H9 (cell line): ENCODE results near the gene PSPN. TPM values are rescaled to one million over a fixed set of nuclear protein-coding genes. Genes with fewer than 3 reads are reported as not detected.

Experiments
- DNase-seq: peaks from one replicate; pipeline ENCODE4 v3.0.0-alpha.2; 2017
- H2AFZ ChIP-seq: one replicate; pipeline ENCODE4 v1.6.1; 2013; ENCODE audit warnings: mild to moderate bottlenecking, low read length, control low read depth, moderate library complexity
- H2AK5ac ChIP-seq: 2 replicates; pipeline ENCODE4 v1.6.1; 2013; ENCODE audit warnings: low read length, control low read depth, mixed read lengths; ENCODE audit not compliant: insufficient read length
- H2BK120ac ChIP-seq: one replicate; pipeline ENCODE4 v1.6.1; 2013; ENCODE audit warnings: low read depth, mild to moderate bottlenecking, low read length, control low read depth, inconsistent platforms; ENCODE audit not compliant: poor library complexity, severe bottlenecking
- H2BK12ac ChIP-seq: 2 replicates; pipeline ENCODE4 v1.6.1; 2013; ENCODE audit warnings: low read length, control low read depth, mixed read lengths, low read depth; ENCODE audit not compliant: insufficient read length
- H2BK15ac ChIP-seq: 2 replicates; pipeline ENCODE4 v1.6.1; 2013; ENCODE audit warnings: low read depth, low read length, control low read depth
- H2BK20ac ChIP-seq: one replicate; pipeline ENCODE4 v1.6.1; 2013; ENCODE audit warnings: low read depth, mild to moderate bottlenecking, low read length, control low read depth, inconsistent platforms; ENCODE audit not compliant: poor library complexity, severe bottlenecking
- H2BK5ac ChIP-seq: 2 replicates; pipeline ENCODE4 v1.6.1; 2013; ENCODE audit warnings: low read length, control low read depth, mixed read lengths; ENCODE audit not compliant: insufficient read length
- H3K14ac ChIP-seq: 2 replicates; pipeline ENCODE4 v1.6.1; 2013; ENCODE audit warnings: low read length, control low read depth; ENCODE audit not compliant: insufficient read depth
- H3K18ac ChIP-seq: 2 replicates; pipeline ENCODE4 v1.6.1; 2013; ENCODE audit warnings: low read depth, mild to moderate bottlenecking, mixed read lengths, low read length, control low read depth; ENCODE audit not compliant: insufficient read length
- H3K23ac ChIP-seq: 2 replicates; pipeline ENCODE4 v1.6.1; 2013; ENCODE audit warnings: low read length, control low read depth, mixed read lengths, low read depth; ENCODE audit not compliant: insufficient read length
- H3K23me2 ChIP-seq: 2 replicates; pipeline ENCODE4 v1.6.1; 2013; ENCODE audit warnings: low read depth, mild to moderate bottlenecking, mixed read lengths, low read length, control low read depth; ENCODE audit not compliant: insufficient read length, poor library complexity, severe bottlenecking
- H3K27ac ChIP-seq: 2 replicates; pipeline ENCODE4 v1.5.1; 2013; ENCODE audit warnings: low read length, control low read depth, mixed read lengths, low read depth; ENCODE audit not compliant: insufficient read length
- H3K27me3 ChIP-seq: 2 replicates; pipeline ENCODE4 v1.6.1; 2013; ENCODE audit warnings: low read length, control low read depth, inconsistent platforms; ENCODE audit not compliant: insufficient read depth
- H3K4ac ChIP-seq: 2 replicates; pipeline ENCODE4 v1.6.1; 2013; ENCODE audit warnings: low read depth, mild to moderate bottlenecking, control low read depth, inconsistent platforms, low read length, moderate library complexity
- H3K4me1 ChIP-seq: 2 replicates; pipeline ENCODE4 v1.6.1; 2013; ENCODE audit warnings: low read length, control low read depth, inconsistent platforms; ENCODE audit not compliant: insufficient read depth
- H3K4me2 ChIP-seq: 2 replicates; pipeline ENCODE4 v1.6.1; 2013; ENCODE audit warnings: low read length, control low read depth, mixed read lengths; ENCODE audit not compliant: insufficient read length, insufficient read depth
- H3K56ac ChIP-seq: 2 replicates; pipeline ENCODE4 v1.6.1; 2013; ENCODE audit warnings: low read depth, mild to moderate bottlenecking, mixed read lengths, low read length, control low read depth; ENCODE audit not compliant: insufficient read length
- H3K79me1 ChIP-seq: 2 replicates; pipeline ENCODE4 v1.6.1; 2013; ENCODE audit warnings: low read depth, mild to moderate bottlenecking, moderate library complexity, low read length, control low read depth, inconsistent platforms; ENCODE audit not compliant: insufficient read depth, poor library complexity, severe bottlenecking
- H3K79me2 ChIP-seq: 2 replicates; pipeline ENCODE4 v1.6.1; 2013; ENCODE audit warnings: low read length, control low read depth, inconsistent platforms; ENCODE audit not compliant: insufficient read depth
- H3K9ac ChIP-seq: 2 replicates; pipeline ENCODE4 v1.6.1; 2013; ENCODE audit warnings: low read length, control low read depth, mixed read lengths; ENCODE audit not compliant: insufficient read length; ENCODE audit errors: extremely low read depth
- H3K9me3 ChIP-seq: one replicate; pipeline ENCODE4 v1.6.1; 2013; ENCODE audit warnings: low read depth, low read length, inconsistent platforms; ENCODE audit not compliant: control insufficient read depth
- H3T11ph ChIP-seq: one replicate; pipeline ENCODE4 v1.6.1; 2013; ENCODE audit warnings: mild to moderate bottlenecking, low read length, control low read depth, inconsistent platforms
- H4K20me1 ChIP-seq: one replicate; pipeline ENCODE4 v1.6.1; 2013; ENCODE audit not compliant: control insufficient read depth, insufficient read length, insufficient read depth
- H4K5ac ChIP-seq: 2 replicates; pipeline ENCODE4 v1.6.1; 2013; ENCODE audit warnings: low read depth, mild to moderate bottlenecking, mixed read lengths, low read length, control low read depth; ENCODE audit not compliant: insufficient read length
- H4K8ac ChIP-seq: replicated peaks from 2 replicates; pipeline ENCODE4 v1.6.1; 2013; ENCODE audit warnings: low read length, control low read depth, mixed read lengths, low read depth; ENCODE audit not compliant: insufficient read length
- H4K91ac ChIP-seq: 2 replicates; pipeline ENCODE4 v1.6.1; 2013; ENCODE audit warnings: low read depth, mild to moderate bottlenecking, moderate library complexity, mixed read lengths, low read length, control low read depth; ENCODE audit not compliant: insufficient read length
- H3K27ac Mint-ChIP-seq, 3 experiments: 2 replicates in 2 of 3; 3 replicates in 1 of 3; pipeline ENCODE4 v1.8.0; 2020 to 2021; ENCODE audit warnings: mixed read lengths in 3 of 3, mild to moderate bottlenecking in 1 of 3, moderate library complexity in 1 of 3
- H3K27me3 Mint-ChIP-seq: 2 replicates; pipeline ENCODE4 v1.8.0; 2021; ENCODE audit warnings: low read depth, mild to moderate bottlenecking, moderate library complexity, mixed read lengths
- H3K36me3 Mint-ChIP-seq, 3 experiments: 2 replicates in 2 of 3; 3 replicates in 1 of 3; pipeline ENCODE4 v1.8.0; 2020 to 2021; ENCODE audit warnings: low read depth in 3 of 3, mixed read lengths in 3 of 3; ENCODE audit not compliant: insufficient read depth in 1 of 3
- H3K4me1 Mint-ChIP-seq, 2 experiments: 2 replicates each; pipeline ENCODE4 v1.8.0; 2020; ENCODE audit warnings: mixed read lengths in 2 of 2
- H3K4me3 Mint-ChIP-seq, 2 experiments: 2 replicates in 1 of 2; 3 replicates in 1 of 2; pipeline ENCODE4 v1.8.0; 2020 to 2021; ENCODE audit warnings: mild to moderate bottlenecking in 2 of 2, mixed read lengths in 2 of 2, moderate library complexity in 1 of 2
- H3K9me3 Mint-ChIP-seq, 2 experiments: 2 replicates in 1 of 2; 3 replicates in 1 of 2; pipeline ENCODE4 v1.8.0; 2020; ENCODE audit warnings: mild to moderate bottlenecking in 2 of 2, mixed read lengths in 2 of 2, moderate library complexity in 1 of 2
- CTCF ChIP-seq: fragments of 200-600 bp; sonication (generic); conservative IDR thresholded peaks from 3 replicates; pipeline ENCODE4 v1.8.0; 2021; ENCODE audit warnings: antibody characterized with exemption, mild to moderate bottlenecking
- WGBS: extraction: QIAGEN DNeasy Blood & Tissue Kit; methylation state at CpG from one replicate; pipeline ENCODE4 v1.1.7; 2013; ENCODE audit warnings: missing lambda C conversion rate, low lambda C conversion rate, mixed read lengths; ENCODE audit not compliant: insufficient read length; ENCODE audit errors: extremely low coverage; 5-methylcytosine and 5-hydroxymethylcytosine counted together
- total RNA-seq: library from RNA; stranded (reverse); gene quantifications from 2 replicates; pipeline ENCODE4 v1.2.1, GENCODE V29; 2021

The PSPN gene
- total RNA-seq, 1 experiment from 2014 or later, result 2.1 TPM

DNA sequence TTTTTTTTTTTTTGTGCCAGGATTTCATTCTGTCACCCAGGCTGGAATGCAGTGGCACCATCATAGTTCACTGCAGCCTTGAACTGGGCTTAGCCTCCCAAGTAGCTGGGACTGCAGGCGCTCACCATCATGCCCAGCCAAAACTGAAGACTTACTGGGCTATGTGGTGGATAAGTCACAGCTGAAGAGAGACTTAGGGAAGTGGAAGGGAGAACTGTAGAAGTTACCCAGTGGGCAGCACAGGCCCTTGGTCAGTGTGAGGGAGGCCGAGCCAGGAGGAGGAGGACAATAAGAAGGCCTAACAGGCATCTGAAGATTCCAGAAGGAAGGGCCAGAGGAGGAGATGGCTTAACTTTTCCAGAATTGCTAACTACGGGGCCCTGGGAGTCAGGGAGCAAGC, 4.0 kb upstream of the PSPN start:
- H2AFZ ChIP-seq, result no peak overlapping the region
- no peak overlapping the region for H3K4me3 Mint-ChIP-seq
- H3K4me1 ChIP-seq, result no peaks in the 10 kb centered on the region
- H3K79me1 ChIP-seq, result no peaks in the 10 kb centered on the region
- DNase-seq, result no peak
- peaks cover 4% of the 10 kb centered on the region in 2 experiments; a peak in 4 of 5 replicates for H3K9me3 Mint-ChIP-seq
- H4K20me1 ChIP-seq, result no peaks in the 10 kb centered on the region
- H3K23ac ChIP-seq, result no peak overlapping the region
- no peaks in the 10 kb centered on the region for H3K27me3 ChIP-seq
- no peak for TF ChIP-seq CTCF
- H3K23me2 ChIP-seq, result no peaks in the 10 kb centered on the region
- H3K27me3 Mint-ChIP-seq, result no peaks in the 10 kb centered on the region
- H2BK20ac ChIP-seq, result no peak overlapping the region
- H2AK5ac ChIP-seq, result no peak overlapping the region
- no peaks in the 10 kb centered on the region for H3K9me3 ChIP-seq
- no peak overlapping the region for H2BK12ac ChIP-seq
- no peak overlapping the region for H3K27ac Mint-ChIP-seq
- H3K4me2 ChIP-seq, result no peak overlapping the region
- H3K36me3 Mint-ChIP-seq, result peaks cover 42 to 59% (median 54%) of the 10 kb centered on the region in 3 experiments
- H3K4ac ChIP-seq, result no peak overlapping the region
- H2BK5ac ChIP-seq, result no peak overlapping the region
- H3T11ph ChIP-seq, result no peak overlapping the region
- H4K91ac ChIP-seq, result no peak overlapping the region
- H2BK120ac ChIP-seq, result no peak overlapping the region
- no CpG with 5 or more reads among the region's 3 CpGs for WGBS
- no peak overlapping the region for H3K9ac ChIP-seq
- no peaks in the 10 kb centered on the region for H3K79me2 ChIP-seq
- no peak overlapping the region for H3K56ac ChIP-seq
- H4K8ac ChIP-seq, result no peak overlapping the region
- H3K27ac ChIP-seq, result no peak overlapping the region
- no peak overlapping the region for H4K5ac ChIP-seq
- H2BK15ac ChIP-seq, result no peak overlapping the region
- H3K14ac ChIP-seq, result no peak overlapping the region
- H3K4me1 Mint-ChIP-seq, result peaks cover 4 to 10% of the 10 kb centered on the region in 2 experiments; a peak in 2 of 4 replicates
- no peak overlapping the region for H3K18ac ChIP-seq
